Activated CD8-positive, alpha-beta memory T cell treated with anti-CD3 and anti-CD28 coated beads, Interleukin-2, amount 50 U/mL, for 48 hours (primary cell): ENCODE results near the gene CXCL14.

ENCODE experiments used
- DNase-seq: peaks from one replicate; pipeline ENCODE4 v3.0.0-alpha.2; 2020

Gene CXCL14

DNA sequence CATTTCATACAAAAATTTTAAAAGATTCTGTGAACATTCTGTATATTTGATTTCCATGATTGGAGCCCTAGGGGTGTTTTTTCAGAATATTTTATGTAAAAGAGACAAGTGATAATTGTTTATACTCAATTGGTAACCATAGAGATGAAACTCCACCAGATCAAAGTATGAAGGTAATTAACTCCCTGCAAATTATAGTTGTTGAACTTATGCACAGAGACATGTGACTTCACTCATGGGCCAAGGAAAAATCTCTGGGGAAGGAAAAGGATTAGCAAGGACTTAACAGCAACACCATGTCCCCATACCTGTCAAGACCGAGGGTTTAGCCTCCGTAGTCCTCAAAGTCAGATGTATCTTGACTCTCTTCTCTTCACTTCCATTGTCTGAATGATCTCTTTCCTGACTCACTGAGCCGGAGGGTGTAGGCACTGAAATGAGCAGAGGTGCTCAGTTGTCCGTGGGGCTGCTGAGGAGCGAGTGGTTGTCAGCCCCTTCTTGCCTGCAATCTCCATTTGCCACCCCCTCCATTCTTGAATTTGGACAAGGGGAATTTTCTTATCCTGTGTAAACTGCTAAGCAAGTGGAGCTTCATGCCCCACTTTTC lies 17.5 kb upstream of the CXCL14 start:
- DNase-seq, result no peak

DNA sequence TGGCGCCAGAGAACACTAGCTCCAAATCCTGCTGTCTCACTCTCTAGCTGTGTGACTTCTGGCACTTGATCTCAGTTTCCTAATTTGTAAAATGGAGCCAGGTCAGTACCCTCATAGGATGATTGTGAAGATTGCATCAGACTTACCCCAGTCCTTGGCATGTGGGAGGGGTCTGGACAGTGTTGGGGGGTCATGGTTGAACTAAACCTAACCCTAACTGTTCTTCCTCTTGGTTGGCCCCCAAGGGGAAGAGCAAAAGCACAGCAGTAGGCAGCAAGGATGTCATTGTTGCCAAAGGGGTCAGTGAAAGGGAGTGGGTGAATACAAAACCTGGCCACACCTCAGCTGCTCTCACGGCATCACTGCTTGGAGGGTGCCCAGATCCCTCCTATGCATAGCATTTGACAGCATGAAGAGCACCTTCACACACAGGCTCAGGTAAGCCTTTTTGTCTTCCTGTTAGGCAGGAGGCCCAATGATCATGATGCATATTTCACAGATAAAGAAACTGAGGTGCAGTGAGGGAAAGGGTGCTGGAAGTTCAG lies 15.7 kb upstream of the CXCL14 start:
- DNase-seq, result no peak

DNA sequence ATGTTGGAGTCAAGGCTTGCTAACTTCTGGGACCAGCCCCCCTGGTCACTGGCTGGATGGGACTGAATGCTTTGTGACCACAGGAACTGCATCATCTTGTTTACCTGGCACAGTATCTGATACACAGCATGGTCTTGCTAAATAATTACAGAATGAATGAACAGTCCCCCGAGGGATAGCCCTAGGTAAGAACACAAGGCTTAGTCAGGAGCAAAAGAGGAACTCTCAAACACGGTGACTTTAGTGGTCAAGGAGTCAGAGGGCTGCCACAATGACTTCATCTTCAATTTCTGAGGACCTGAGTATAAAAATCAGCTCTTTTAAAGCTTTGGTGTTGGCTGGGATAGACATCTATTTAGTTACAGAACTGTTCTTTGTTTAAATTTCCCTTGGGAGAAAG lies 15.1 kb upstream of the CXCL14 start:
- no peak for DNase-seq

GRCh38 chr5:135593141-135593540 lies 14.3 kb upstream of the CXCL14 start:
- DNase-seq, result no peak

- no peak for DNase-seq
These were observed 13.7 kb upstream of the CXCL14 start for GRCh38 chr5:135592312-135593045.

- no peak for DNase-seq
These were observed 12.5 kb upstream of the CXCL14 start for GRCh38 chr5:135591277-135591676.

DNA sequence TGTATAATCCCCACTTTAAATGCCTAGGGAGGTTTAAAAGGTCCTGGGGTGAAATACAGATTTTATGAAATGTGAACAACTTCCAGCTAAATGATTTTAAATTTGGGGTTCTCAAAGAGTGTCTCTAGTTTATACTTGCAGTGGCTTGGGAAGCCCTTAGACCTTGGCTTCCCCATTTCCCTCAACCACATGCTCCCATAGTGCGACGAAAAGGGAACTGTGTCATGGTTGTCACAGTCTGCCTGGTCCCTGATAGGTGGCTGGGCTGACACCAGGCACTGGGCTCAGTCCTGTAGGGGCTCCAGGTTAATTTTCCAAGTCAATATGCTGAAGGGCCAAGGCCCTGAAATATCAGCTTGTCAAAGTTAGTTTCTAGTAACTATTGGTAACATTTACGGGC lies 10.4 kb upstream of the CXCL14 start:
- DNase-seq, result no peak

DNA sequence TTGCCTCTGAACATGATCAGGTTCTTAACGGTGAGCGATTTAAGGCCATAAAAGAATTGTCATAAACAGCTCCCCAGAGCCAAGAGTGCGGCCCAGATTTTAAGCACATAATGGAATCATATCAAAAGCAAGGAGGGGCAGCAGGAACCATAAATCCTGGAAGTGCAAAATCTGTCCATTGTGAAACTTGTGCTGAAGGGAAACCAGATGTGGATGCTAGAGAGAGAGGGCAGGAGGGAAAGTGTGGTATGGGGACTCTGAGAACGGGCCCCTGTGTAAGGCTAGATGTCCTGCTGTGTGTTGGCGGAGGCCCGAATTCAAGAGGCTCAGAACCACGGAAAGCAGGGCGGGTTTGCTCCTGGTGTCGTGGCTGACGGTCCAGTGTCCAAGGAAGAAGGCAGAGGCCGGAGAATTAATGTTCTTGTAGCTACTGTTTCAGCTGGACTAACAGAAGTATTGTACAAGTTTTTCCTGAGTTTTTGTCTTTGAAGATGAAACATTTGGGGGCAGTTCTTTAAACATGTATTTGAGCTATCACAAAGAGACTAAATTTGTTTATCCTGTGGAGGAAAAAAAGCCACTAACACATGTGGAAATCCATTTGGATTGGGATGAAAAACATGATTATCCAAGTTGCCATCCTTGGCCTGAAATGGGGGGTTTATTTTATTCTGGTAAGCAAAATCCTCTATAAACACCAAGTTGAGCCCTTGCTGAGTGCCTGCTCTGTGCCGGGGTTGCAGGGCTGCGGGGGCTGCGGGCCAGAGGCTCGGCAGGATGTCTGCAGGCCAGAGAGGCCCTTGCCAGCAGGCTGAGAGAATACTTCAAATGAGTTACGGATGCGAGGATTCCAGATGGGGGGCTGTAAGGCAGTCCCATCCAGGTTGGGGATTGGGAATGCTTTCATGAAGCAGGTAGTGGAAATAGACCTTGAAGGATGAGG lies 9.2 kb upstream of the CXCL14 start:
- DNase-seq, result no peak

GRCh38 chr5:135584918-135585317 lies 6.1 kb upstream of the CXCL14 start:
- no peak for DNase-seq

- no peak for DNase-seq
These were observed 5.5 kb upstream of the CXCL14 start for GRCh38 chr5:135584276-135584675.

DNA sequence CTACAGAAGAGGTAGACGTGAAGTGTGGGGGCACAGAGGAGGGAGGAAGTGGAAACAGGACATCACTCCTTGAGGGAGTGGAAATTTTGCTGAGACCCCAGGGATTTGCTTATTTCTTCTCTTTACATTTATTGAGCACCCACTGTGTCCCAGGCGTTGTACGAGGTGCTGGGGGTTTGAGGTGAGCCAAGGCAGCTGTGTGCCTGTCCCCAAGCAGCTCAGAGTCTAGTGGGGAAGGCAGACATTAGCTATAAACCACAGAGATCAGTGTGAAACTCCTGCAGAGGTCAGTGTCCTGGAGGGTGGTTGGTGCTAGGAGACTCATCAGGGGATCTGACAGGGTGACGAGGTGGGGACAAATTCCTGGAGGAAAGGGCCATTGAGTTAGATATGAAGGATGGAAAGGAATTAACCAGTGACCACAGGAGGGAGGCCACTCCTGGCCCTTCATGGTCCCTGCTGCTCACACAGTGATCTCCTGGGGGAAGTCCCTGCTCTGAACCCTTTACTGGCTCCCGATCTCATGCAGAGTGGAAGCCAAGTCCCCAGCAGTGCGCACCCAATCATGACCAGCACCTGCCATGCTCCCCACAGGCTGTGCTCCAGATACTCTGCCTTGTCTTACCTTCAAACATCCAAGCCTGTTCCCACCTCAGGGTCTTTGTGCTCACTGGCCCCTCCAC lies 3.4 kb upstream of the CXCL14 start:
- DNase-seq, result no peak

DNA sequence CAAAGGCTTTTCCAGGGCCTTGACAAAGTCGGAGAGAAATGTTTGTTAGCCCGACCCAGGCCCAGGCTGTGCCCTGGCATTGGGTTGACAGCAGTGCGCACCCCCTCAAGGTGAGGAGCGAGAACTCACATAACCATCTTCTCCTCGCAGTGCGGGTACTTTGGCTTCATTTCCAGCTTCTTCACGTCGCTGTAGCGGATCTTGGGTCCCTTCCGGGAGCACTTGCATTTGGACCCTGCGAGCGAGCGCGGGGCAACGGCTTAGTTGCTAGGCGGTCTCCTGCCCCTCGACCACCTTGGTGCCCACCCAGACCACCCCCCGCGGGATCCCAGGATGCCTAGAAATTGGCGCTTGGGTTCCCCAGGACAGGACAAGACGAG lies 496 bp downstream of the CXCL14 start:
- DNase-seq, result no peak

- no peak for DNase-seq
These were observed 1.4 kb downstream of the CXCL14 start for GRCh38 chr5:135577421-135577820.

DNA sequence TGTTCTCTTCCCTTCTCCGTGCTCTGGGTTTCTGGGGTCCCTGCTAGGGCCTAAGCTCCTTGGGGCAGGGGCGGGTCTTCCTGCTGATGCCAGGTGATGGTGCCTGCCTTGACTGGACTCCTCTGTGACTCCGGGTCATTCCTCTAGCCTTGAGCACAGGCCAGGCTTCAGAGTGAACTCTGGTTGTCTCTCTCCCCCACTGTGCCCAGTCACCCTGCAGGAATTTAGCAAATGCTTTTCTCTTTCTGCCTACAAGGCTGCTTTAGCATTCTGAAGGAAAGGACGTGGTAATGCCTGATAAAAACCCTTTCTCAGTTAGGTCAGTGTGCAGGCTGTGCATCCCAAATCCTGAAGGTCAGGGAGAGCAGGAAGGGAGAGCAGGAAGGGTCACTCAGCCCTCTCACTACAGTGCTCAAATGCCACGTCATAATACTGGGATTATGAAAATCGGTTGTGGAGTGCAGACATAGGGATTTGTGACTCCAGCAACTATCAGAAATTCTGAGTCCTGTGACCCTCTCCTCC lies 2.7 kb downstream of the CXCL14 start:
- DNase-seq, result no peak

DNA sequence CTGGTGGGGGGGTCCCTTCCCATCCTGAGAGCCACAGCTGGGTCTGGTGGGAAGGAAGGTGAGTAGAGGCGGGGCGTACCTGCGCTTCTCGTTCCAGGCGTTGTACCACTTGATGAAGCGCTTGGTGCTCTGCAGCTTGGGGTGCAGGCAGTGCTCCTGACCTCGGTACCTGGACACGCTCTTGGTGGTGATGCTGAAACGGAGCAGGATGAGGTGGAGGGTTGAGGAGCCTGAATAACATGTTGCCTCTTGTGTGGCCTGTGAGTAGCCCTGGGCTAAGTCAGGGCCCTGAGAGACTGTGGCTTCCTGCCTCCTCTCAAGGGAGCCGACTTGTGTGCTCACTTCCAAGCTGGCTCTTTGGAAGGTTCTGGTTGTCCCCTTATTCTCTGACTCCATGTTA lies 4.3 kb downstream of the CXCL14 start:
- DNase-seq, result no peak

GRCh38 chr5:135571902-135572301 lies 6.9 kb downstream of the CXCL14 start:
- no peak for DNase-seq

DNA sequence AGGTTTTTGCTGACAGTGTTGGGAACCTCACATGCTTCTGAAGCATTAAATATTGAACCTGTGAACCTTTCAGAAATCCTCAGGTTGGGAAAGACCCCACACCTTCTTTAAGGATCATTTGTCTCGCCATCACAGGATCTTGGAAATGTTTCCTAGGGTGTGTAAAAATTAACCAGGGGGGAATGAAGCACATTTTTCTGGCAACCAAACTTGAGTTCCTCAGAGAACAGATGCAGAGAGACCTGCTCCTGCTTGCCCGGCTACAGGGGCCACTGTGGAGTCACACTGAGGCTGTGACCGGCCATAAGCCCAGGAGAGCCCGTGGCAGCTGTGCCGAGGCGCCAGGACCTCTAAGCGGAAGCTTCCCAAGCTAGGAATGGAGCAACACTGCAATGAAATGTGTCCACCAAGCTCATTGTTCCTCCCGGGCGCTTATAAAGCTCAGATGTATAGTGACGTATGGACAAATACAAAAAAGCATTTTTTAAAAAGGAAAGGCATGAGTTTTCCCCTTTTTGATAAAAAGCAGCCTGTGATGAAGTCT lies 7.7 kb downstream of the CXCL14 start:
- no peak for DNase-seq

DNA sequence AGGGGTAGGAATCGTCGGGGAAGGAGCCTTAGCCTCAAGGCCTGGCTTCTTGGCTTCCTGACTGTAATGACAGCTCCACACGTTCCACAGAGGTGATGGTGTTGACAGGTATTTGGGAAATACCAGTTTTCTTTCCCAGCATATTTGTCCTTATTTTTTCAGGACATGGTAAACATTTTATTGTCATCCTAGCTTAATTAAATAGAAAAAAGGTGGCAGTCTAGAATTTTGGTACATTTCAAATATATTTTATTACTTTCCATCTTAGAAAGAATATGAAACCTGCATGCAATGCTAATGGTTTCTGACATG lies 8.4 kb downstream of the CXCL14 start:
- DNase-seq, result no peak

DNA sequence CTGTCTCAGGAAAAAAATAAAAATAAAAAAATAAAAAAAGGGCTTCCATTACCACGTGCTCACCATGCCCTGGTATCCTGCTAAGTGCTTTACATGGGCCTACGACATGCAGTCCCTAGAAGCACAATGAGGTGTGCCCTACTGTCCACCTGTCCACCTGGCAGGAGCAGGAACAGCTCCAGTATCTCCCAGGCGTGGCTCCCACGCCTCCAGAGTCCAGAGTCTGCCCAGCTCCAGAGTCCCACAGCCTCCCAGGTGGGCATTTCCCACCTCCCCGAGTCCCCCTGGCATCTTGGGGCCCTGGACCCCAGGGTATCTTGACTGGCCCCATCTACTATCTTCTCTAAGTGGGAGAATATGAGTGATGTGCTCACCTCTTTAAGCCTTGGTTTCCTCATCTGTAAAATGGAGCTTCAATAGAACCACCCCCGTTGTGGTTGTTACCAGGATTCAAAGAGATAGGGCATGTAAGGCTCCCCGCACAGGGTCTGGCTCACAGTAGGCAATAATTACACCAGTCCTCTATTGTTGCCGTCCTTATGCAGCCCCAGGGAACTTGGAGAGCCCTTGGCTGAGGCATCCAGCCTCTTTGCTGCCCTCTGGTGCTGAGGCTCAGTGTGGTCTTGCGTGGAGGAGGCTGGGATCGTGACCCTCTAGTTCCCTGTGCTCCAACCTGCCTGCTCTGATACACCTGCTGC lies 8.9 kb downstream of the CXCL14 start:
- no peak for DNase-seq

GRCh38 chr5:135568923-135569360 lies 9.8 kb downstream of the CXCL14 start:
- no peak for DNase-seq

DNA sequence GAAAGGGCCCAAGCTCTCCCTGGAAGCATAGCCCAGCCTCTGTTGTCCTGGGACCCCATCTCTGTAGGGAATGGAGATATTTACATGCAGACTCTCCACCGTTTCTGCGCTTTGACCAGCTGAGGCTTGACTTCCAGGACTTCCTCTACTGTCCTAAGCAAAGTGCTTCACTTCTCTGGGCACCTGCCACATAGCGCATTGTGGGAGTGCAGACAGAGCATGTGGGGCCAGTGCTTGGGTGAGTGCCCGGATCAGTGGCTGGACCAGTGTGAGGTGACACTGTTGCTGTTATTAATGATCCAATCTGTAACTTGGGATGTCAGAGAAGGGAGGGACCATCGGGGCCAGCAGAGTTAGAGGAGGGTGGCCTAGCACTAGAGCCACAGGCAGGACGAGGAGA lies 10.5 kb downstream of the CXCL14 start:
- DNase-seq, result no peak

DNA sequence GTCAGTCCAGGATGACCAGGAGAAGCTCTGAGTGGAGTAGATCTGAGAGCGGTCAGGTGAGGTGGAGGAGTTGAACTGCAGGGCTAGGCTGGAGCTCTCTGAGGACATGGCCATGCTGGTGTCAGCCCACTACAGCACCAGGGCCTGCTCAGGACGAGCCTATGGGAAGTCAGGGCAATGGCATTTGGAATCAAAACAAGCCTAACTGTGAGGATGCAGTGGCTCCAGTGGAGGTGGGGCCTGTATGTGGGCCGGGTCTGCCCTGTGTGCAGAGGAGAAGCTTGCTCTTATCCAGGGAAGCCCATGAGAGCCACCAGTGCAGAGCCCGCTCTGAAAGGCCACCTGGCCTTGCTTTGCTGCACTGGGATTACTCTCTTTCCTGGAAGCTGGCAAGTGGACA lies 11.1 kb downstream of the CXCL14 start:
- DNase-seq, result no peak
